Chondrocyte (in vitro differentiated cells): ENCODE measurements around the gene INHA. TPM values are rescaled to one million over a fixed set of nuclear protein-coding genes. Genes with fewer than 3 reads are reported as not detected.

Experiments used
- DNase-seq: peaks from one replicate; pipeline ENCODE4 v3.0.0; 2021; ENCODE audit warnings: mixed read lengths, low spot score
- H3K27ac Mint-ChIP-seq: one replicate; pipeline ENCODE4 v1.8.0; 2021; ENCODE audit warnings: mild to moderate bottlenecking, moderate library complexity, mixed read lengths; ENCODE audit not compliant: unreplicated experiment
- H3K27me3 Mint-ChIP-seq: 2 replicates; pipeline ENCODE4 v1.8.0; 2021; ENCODE audit warnings: low read depth, mixed read lengths
- H3K36me3 Mint-ChIP-seq: 2 replicates; pipeline ENCODE4 v1.8.0; 2021; ENCODE audit warnings: low read depth, mixed read lengths
- H3K4me1 Mint-ChIP-seq: 2 replicates; pipeline ENCODE4 v1.8.0; 2021; ENCODE audit warnings: low read depth, mild to moderate bottlenecking, mixed read lengths
- H3K4me3 Mint-ChIP-seq: one replicate; pipeline ENCODE4 v1.8.0; 2021; ENCODE audit warnings: mild to moderate bottlenecking, moderate library complexity, mixed read lengths; ENCODE audit not compliant: unreplicated experiment
- H3K9me3 Mint-ChIP-seq: 2 replicates; pipeline ENCODE4 v1.8.0; 2021; ENCODE audit warnings: low read depth, mixed read lengths
- CTCF ChIP-seq: fragments of 200-600 bp; sonication (generic); IDR thresholded peaks from 2 replicates; pipeline ENCODE4 v1.5.0; 2021; ENCODE audit warnings: antibody characterized with exemption, mild to moderate bottlenecking, moderate library complexity
- total RNA-seq: library from RNA; stranded (reverse); gene quantifications from 3 replicates; pipeline ENCODE4 v1.2.1, GENCODE V29; 2021

INHA gene
- total RNA-seq, 1 donor from 2014 or later: 1.0 TPM

GRCh38 chr2:219540784-219541504 is 31.2 kb upstream of the INHA start:
- Mint-ChIP-seq H3K27me3 (no peaks in the 10 kb centered on the region), H3K4me1 (peaks cover 38% of the 10 kb centered on the region), H3K27ac (no peak overlapping the region), H3K9me3 (no peaks in the 10 kb centered on the region), H3K36me3 (peaks cover 15% of the 10 kb centered on the region), H3K4me3 (no peak overlapping the region)
- no peak for TF ChIP-seq CTCF
- no peak for DNase-seq

- H3K27ac Mint-ChIP-seq: peak overlapping the region; percentile 86
- H3K4me1 Mint-ChIP-seq: peaks cover 38% of the 10 kb centered on the region
Measured at GRCh38 chr2:219541611-219542180, 30.4 kb upstream of the INHA start.

GRCh38 chr2:219542931-219543595 is 29.0 kb upstream of the INHA start:
- no peak for DNase-seq
- H3K9me3 Mint-ChIP-seq: no peaks in the 10 kb centered on the region
- H3K4me1 Mint-ChIP-seq: peaks cover 36% of the 10 kb centered on the region
- H3K36me3 Mint-ChIP-seq: peaks cover 19% of the 10 kb centered on the region
- peak overlapping the region; percentile 86 for H3K27ac Mint-ChIP-seq
- peak; percentile 42 for TF ChIP-seq CTCF
- H3K27me3 Mint-ChIP-seq: no peaks in the 10 kb centered on the region
- H3K4me3 Mint-ChIP-seq: peak overlapping the region; percentile 91

More at GRCh38 chr2:219541611-219542180, 30.4 kb upstream of the INHA start:
- Mint-ChIP-seq H3K9me3 (no peaks in the 10 kb centered on the region), H3K27me3 (no peaks in the 10 kb centered on the region), H3K4me3 (peak overlapping the region; percentile 91), H3K36me3 (peaks cover 15% of the 10 kb centered on the region)
- TF ChIP-seq CTCF: peak; percentile 100
- DNase-seq: no peak

- TF ChIP-seq CTCF: peak; percentile 23
- H3K9me3 Mint-ChIP-seq: no peaks in the 10 kb centered on the region
- H3K36me3 Mint-ChIP-seq: peaks cover 21% of the 10 kb centered on the region
Measured at GRCh38 chr2:219543596-219544358, 28.3 kb upstream of the INHA start, which contains the start of the genes CHPF and TMEM198. TSS of gene CHPF (minus strand) at chr2:219543809. CDS start at chr2:219543538, 271 bp downstream. TSS of gene TMEM198 (plus strand) at chr2:219544028. CDS start at chr2:219544728, 700 bp downstream.

More at GRCh38 chr2:219543596-219544358, 28.3 kb upstream of the INHA start, which contains the start of the genes CHPF and TMEM198:
- Mint-ChIP-seq H3K4me1 (peaks cover 29% of the 10 kb centered on the region), H3K4me3 (peak within 1 kb of the TSS; percentile 91), H3K27ac (peak within 1 kb of the TSS; percentile 96), H3K27me3 (no peaks in the 10 kb centered on the region)
- DNase-seq: peak; percentile 99
